Endothelial cell of umbilical vein (primary cell): ENCODE data around the gene ATP1A3. TPM values are rescaled to one million over a fixed set of nuclear protein-coding genes. Genes with fewer than 3 reads are reported as not detected.

ENCODE experiments used
- BruUV-seq: library from RNA; stranded (reverse); fragments of 400-500 nt; replicated peaks from 2 replicates; lab custom pipeline; 2021; lab: Mats Ljungman, UMichigan
- CTCF ChIA-PET: fragments of 300-600, 350-600 bp; sonication (Branson Sonifier 250); formaldehyde crosslinking; loops from one replicate; lab custom pipeline; 2021; ENCODE audit warnings: antibody characterized with exemption, inconsistent platforms; lab: Charles Lee
- POLR2A ChIA-PET: fragments of 300-600, 350-600 bp; sonication (Branson Sonifier 250); formaldehyde crosslinking; loops from one replicate; lab custom pipeline; 2021; ENCODE audit warnings: antibody characterized with exemption, inconsistent platforms; lab: Charles Lee
- DNase-seq: peaks from one replicate; pipeline ENCODE4 v3.0.0-alpha.2; 2011; ENCODE audit warnings: low read depth, low spot score
- FAIRE-seq: peaks from 2 replicates; lab custom pipeline; 2011; peaks lifted over from hg19 to GRCh38; lab: Jason Lieb, UNC
- H2AFZ ChIP-seq: 2 replicates; pipeline ENCODE4 v1.6.0; 2012; ENCODE audit warnings: low read depth, low read length, control low read depth, inconsistent platforms
- H3K27ac ChIP-seq: 2 replicates; pipeline ENCODE4 v1.5.1; 2011; ENCODE audit warnings: low read depth, mild to moderate bottlenecking, control low read depth, low read length, moderate library complexity; ENCODE audit not compliant: insufficient read depth
- H3K27me3 ChIP-seq, 2 experiments: 2 replicates each; pipeline versions ENCODE4 v1.6.0 to v1.6.1; 2011; ENCODE audit warnings: low read length in 2 of 2, mixed read lengths in 1 of 2; ENCODE audit not compliant: control insufficient read depth in 2 of 2, insufficient read depth in 2 of 2
- H3K36me3 ChIP-seq, 2 experiments: 2 replicates in 1 of 2; 3 replicates in 1 of 2; pipeline ENCODE4 v1.5.1; 2011; ENCODE audit warnings: low read length in 2 of 2, mild to moderate bottlenecking in 1 of 2, moderate library complexity in 1 of 2; ENCODE audit not compliant: control insufficient read depth in 2 of 2, insufficient read depth in 2 of 2; ENCODE audit errors: extremely low read depth in 1 of 2
- H3K4me1 ChIP-seq: 3 replicates; pipeline ENCODE4 v1.5.1; 2011; ENCODE audit warnings: mild to moderate bottlenecking, low read length; ENCODE audit not compliant: control insufficient read depth, insufficient read depth; ENCODE audit errors: extremely low read depth
- H3K4me2 ChIP-seq: 2 replicates; pipeline ENCODE4 v1.6.1; 2011; ENCODE audit warnings: low read length, control low read depth, mixed read lengths; ENCODE audit not compliant: insufficient read depth
- H3K4me3 ChIP-seq, 3 experiments: fragments of 200-600 bp in 1 of 3; sonication (generic), shearing (Covaris generic) in 1 of 3; replicated peaks in 1 of 3; 2 replicates each; pipeline ENCODE4 v1.5.1; 2011 to 2016; ENCODE audit warnings: control low read depth in 3 of 3, low read length in 3 of 3, mild to moderate bottlenecking in 2 of 3, inconsistent platforms in 1 of 3, low read depth in 1 of 3, moderate library complexity in 1 of 3; ENCODE audit not compliant: insufficient read depth in 1 of 3
- H3K79me2 ChIP-seq: 2 replicates; pipeline ENCODE4 v1.6.0; 2012; ENCODE audit warnings: low read length, inconsistent platforms; ENCODE audit not compliant: control insufficient read depth, insufficient read depth
- H3K9ac ChIP-seq: replicated peaks from 2 replicates; pipeline ENCODE3; 2011; ENCODE audit warnings: low read length, control low read depth; ENCODE audit not compliant: insufficient read depth; ENCODE audit errors: extremely low read depth
- H3K9me1 ChIP-seq: replicated peaks from 3 replicates; pipeline ENCODE4 v1.6.0; 2011; ENCODE audit warnings: mild to moderate bottlenecking, low read length; ENCODE audit not compliant: control insufficient read depth, insufficient read depth; ENCODE audit errors: extremely low read depth
- H3K9me3 ChIP-seq: replicated peaks from 2 replicates; pipeline ENCODE4 v1.5.1; 2012; ENCODE audit warnings: low read length, inconsistent platforms; ENCODE audit not compliant: control insufficient read depth, insufficient read depth
- H4K20me1 ChIP-seq: replicated peaks from 2 replicates; pipeline ENCODE3; 2011; ENCODE audit warnings: mild to moderate bottlenecking, low read length; ENCODE audit not compliant: control insufficient read depth, insufficient read depth; ENCODE audit errors: extremely low read depth
- CTCF ChIP-seq, 2 donors: IDR thresholded peaks; 1 replicate in 1 of 2; 2 replicates in 1 of 2; pipeline ENCODE4 v1.5.1; 2011; ENCODE audit warnings: low read length in 2 of 2, mild to moderate bottlenecking in 2 of 2, moderate library complexity in 2 of 2, control low read depth in 1 of 2, inconsistent platforms in 1 of 2, low read depth in 1 of 2; ENCODE audit not compliant: insufficient read depth in 1 of 2; ENCODE audit errors: extremely low read depth in 1 of 2
- EZH2 ChIP-seq: IDR thresholded peaks from 2 replicates; pipeline ENCODE4 v1.6.1; 2012; ENCODE audit warnings: borderline replicate concordance, low read depth, mild to moderate bottlenecking, moderate library complexity, low read length, inconsistent platforms; ENCODE audit not compliant: severe bottlenecking
- FOS ChIP-seq: IDR thresholded peaks from 2 replicates; pipeline ENCODE4 v1.6.1; 2011; ENCODE audit warnings: mild to moderate bottlenecking, low read length, moderate library complexity, borderline replicate concordance; ENCODE audit not compliant: insufficient read depth
- GATA2 ChIP-seq: IDR thresholded peaks from 2 replicates; pipeline ENCODE4 v1.7.0; 2011; ENCODE audit warnings: low read depth, mild to moderate bottlenecking, moderate library complexity, mixed read lengths, low read length; ENCODE audit not compliant: insufficient read length, insufficient read depth
- JUN ChIP-seq: IDR thresholded peaks from 2 replicates; pipeline ENCODE4 v1.6.1; 2011; ENCODE audit warnings: borderline replicate concordance, low read depth; ENCODE audit not compliant: insufficient read length, insufficient read depth
- MAX ChIP-seq: IDR thresholded peaks from 2 replicates; pipeline ENCODE4 v1.6.1; 2011; ENCODE audit not compliant: insufficient read depth, insufficient read length
- MYC ChIP-seq: IDR thresholded peaks from one replicate; pipeline ENCODE4 v1.6.1; 2011; ENCODE audit warnings: mild to moderate bottlenecking, low read depth, low read length
- POLR2A ChIP-seq: IDR thresholded peaks from 2 replicates; pipeline ENCODE4 v1.6.1; 2012; ENCODE audit warnings: low read depth, mild to moderate bottlenecking, control low read depth, low read length
- POLR2AphosphoS5 ChIP-seq: IDR thresholded peaks from 2 replicates; pipeline ENCODE4 v1.6.1; 2012; ENCODE audit warnings: low read depth, mild to moderate bottlenecking, control low read depth, low read length, moderate library complexity; ENCODE audit not compliant: insufficient read depth
- dilution Hi-C: fragments of 300-500 bp; cut with MboI; formaldehyde crosslinking; loops from one replicate; pipeline ENCODE4 v1.15.0; 2019; ENCODE audit warnings: low sequenced_read_pairs; ENCODE audit not compliant: extremely low pct_ligation_motif_present
- intact Hi-C: fragments of 100-400 bp; cut with micrococcal nuclease; formaldehyde crosslinking; loops from one replicate; pipeline ENCODE4 v1.10.0; 2022
- polyA plus RNA-seq, 4 experiments: library from polyadenylated mRNA; depleted of rRNA in 3 of 4; stranded (reverse) in 3 of 4; unstranded in 1 of 4; fragments of >200 nt; gene quantifications; 2 replicates each; pipeline versions ENCODE4 v1.2.1 to v1.2.3, GENCODE V29; 2011 to 2012; ENCODE audit warnings: missing spikeins in 1 of 4
- total RNA-seq: library from RNA; stranded (reverse); gene quantifications from 2 replicates; pipeline ENCODE4 v1.2.3, GENCODE V29; 2021

Gene ATP1A3
- total and polyA plus RNA-seq, 2 donors (not counting 3 experiments of a cell fraction or from before 2014, with no cell fraction given), result 0.40 TPM; not detected in 1

- Histone ChIP-seq H4K20me1 (no peaks in the 10 kb centered on the region), H3K9ac (no peak overlapping the region), H3K79me2 (no peaks in the 10 kb centered on the region), H3K4me3 (no peak overlapping the region), H3K4me1 (no peaks in the 10 kb centered on the region), H3K9me1 (no peaks in the 10 kb centered on the region), H3K36me3 (no peaks in the 10 kb centered on the region), H3K9me3 (no peaks in the 10 kb centered on the region), H3K27me3 (peaks cover 70 to 75% of the 10 kb centered on the region in 2 experiments), H3K4me2 (no peak overlapping the region), H2AFZ (no peak overlapping the region), H3K27ac (no peak overlapping the region)
- POLR2A ChIA-PET, result no interaction called here
- intact Hi-C loops, result no loop called here
- FAIRE-seq (no peak), DNase-seq (no peak)
- CTCF ChIA-PET, result interaction anchor here (1.0 kb wide), 1 partner anchor 11 kb away, joined by 4 read pairs; no protein-coding TSS in a partner anchor
- TF ChIP-seq JUN (no peak), CTCF (IDR thresholded peaks at IDR 0.05; ENCODE audit: extremely low read depth in 1 of 2, insufficient read depth in 1 of 2, low read depth in 1 of 2, low read length in 2 of 2) (peak; percentile 37 to 53), EZH2 (peak; percentile 32)
- dilution Hi-C loops, result no loop called here
- BruUV-seq, result no TSS peak
These were observed 63.0 kb downstream of the ATP1A3 start for GRCh38 chr19:41930926-41931592.

- H2AFZ ChIP-seq, result no peak overlapping the region
- no peaks in the 10 kb centered on the region for H4K20me1 ChIP-seq
- dilution Hi-C loops, result no loop called here
- peaks cover 70 to 74% of the 10 kb centered on the region in 2 experiments for H3K27me3 ChIP-seq
- ChIA-PET POLR2A (no interaction called here), CTCF (interaction anchor here (0.8 kb wide), 1 partner anchor 105 kb away, joined by 3 read pairs; no protein-coding TSS in a partner anchor)
- BruUV-seq, result no TSS peak
- no peak overlapping the region for H3K9ac ChIP-seq
- no peaks in the 10 kb centered on the region for H3K4me1 ChIP-seq
- no peak overlapping the region for H3K4me2 ChIP-seq
- no peaks in the 10 kb centered on the region for H3K9me1 ChIP-seq
- no peak overlapping the region for H3K27ac ChIP-seq
- H3K79me2 ChIP-seq, result no peaks in the 10 kb centered on the region
- no peak for TF ChIP-seq MAX
- TF ChIP-seq FOS, result no peak
- no peak for TF ChIP-seq CTCF (IDR thresholded peaks at IDR 0.05; ENCODE audit: extremely low read depth in 1 of 2, insufficient read depth in 1 of 2, low read depth in 1 of 2, low read length in 2 of 2)
- TF ChIP-seq GATA2, result no peak
- no peak for TF ChIP-seq JUN
- no peak for TF ChIP-seq POLR2A
- no peak for TF ChIP-seq EZH2
- no peak for TF ChIP-seq POLR2AphosphoS5
- TF ChIP-seq MYC, result no peak
- H3K4me3 ChIP-seq, result no peak overlapping the region
- FAIRE-seq (no peak), DNase-seq (no peak)
- intact Hi-C loops, result no loop called here
- H3K36me3 ChIP-seq, result no peaks in the 10 kb centered on the region
- no peaks in the 10 kb centered on the region for H3K9me3 ChIP-seq
These were observed 63.7 kb downstream of the ATP1A3 start for GRCh38 chr19:41930322-41930722.
